Panc1 (cell line): ENCODE results near the gene MEIS2. TPM values are rescaled to one million over a fixed set of nuclear protein-coding genes. Genes with fewer than 3 reads are reported as not detected.

Experiments used
- ATAC-seq: fragments of 200-7000 bp; cut with Tn5 transposase; 2 replicates; pipeline ENCODE4 v1.9.1; 2020; ENCODE audit warnings: mild to moderate bottlenecking, moderate library complexity
- BruUV-seq: library from RNA; stranded (reverse); fragments of 400-500 nt; replicated peaks from 2 replicates; lab custom pipeline; 2021; lab: Mats Ljungman, UMichigan
- CTCF ChIA-PET: fragments of 300-600 bp; sonication (Branson Sonifier 250); formaldehyde crosslinking; loops from one replicate; lab custom pipeline; 2022; ENCODE audit warnings: antibody characterized with exemption; lab: Charles Lee
- POLR2A ChIA-PET: fragments of 300-600 bp; sonication (Branson Sonifier 250); formaldehyde crosslinking; loops from one replicate; lab custom pipeline; 2022; ENCODE audit warnings: antibody characterized with exemption; lab: Charles Lee
- DNase-seq: peaks from one replicate; pipeline ENCODE4 v3.0.0-alpha.2; 2010; ENCODE audit warnings: low read depth, low spot score
- H3K27ac ChIP-seq: 2 replicates; pipeline ENCODE4 v1.5.1; 2011; ENCODE audit warnings: mild to moderate bottlenecking, low read length, inconsistent platforms
- H3K27me3 ChIP-seq: fragments of 200-500 bp; sonication (Bioruptor generic); 2 replicates; pipeline ENCODE4 v1.6.0; 2014; ENCODE audit warnings: low read length, inconsistent platforms; ENCODE audit not compliant: control insufficient read depth, insufficient read depth
- H3K36me3 ChIP-seq: fragments of 200-500 bp; sonication (Bioruptor generic); 2 replicates; pipeline ENCODE4 v1.5.1; 2014; ENCODE audit warnings: inconsistent platforms, mild to moderate bottlenecking, low read length, moderate library complexity; ENCODE audit not compliant: control insufficient read depth, insufficient read depth
- H3K4me1 ChIP-seq: 2 replicates; pipeline ENCODE4 v1.5.1; 2011; ENCODE audit warnings: inconsistent platforms, mild to moderate bottlenecking, low read length, moderate library complexity; ENCODE audit not compliant: control insufficient read depth, insufficient read depth
- H3K4me3 ChIP-seq, 2 experiments: 2 replicates each; pipeline ENCODE4 v1.5.1; 2011 to 2012; ENCODE audit warnings: low read depth in 2 of 2, low read length in 2 of 2, mild to moderate bottlenecking in 2 of 2, inconsistent platforms in 1 of 2, moderate library complexity in 1 of 2
- H3K9me3 ChIP-seq: fragments of 200-500 bp; sonication (Bioruptor generic); 2 replicates; pipeline ENCODE4 v1.5.1; 2014; ENCODE audit warnings: low read depth, mild to moderate bottlenecking, inconsistent platforms, low read length, moderate library complexity; ENCODE audit not compliant: control insufficient read depth, insufficient read depth
- POLR2AphosphoS5 ChIP-seq: IDR thresholded peaks from 2 replicates; pipeline ENCODE4 v1.6.1; 2012; ENCODE audit warnings: mild to moderate bottlenecking, low read depth, low read length, moderate library complexity
- SIN3A ChIP-seq: IDR thresholded peaks from 2 replicates; pipeline ENCODE4 v1.6.1; 2012; ENCODE audit warnings: low read depth, mild to moderate bottlenecking, low read length, moderate library complexity, borderline replicate concordance; ENCODE audit not compliant: insufficient read depth
- TCF7L2 ChIP-seq: IDR thresholded peaks from 2 replicates; pipeline ENCODE4 v1.6.1; 2011; ENCODE audit warnings: mild to moderate bottlenecking, low read depth, low read length, inconsistent platforms
- in situ Hi-C: cut with HindIII; loops from 2 replicates; pipeline ENCODE4 v1.10.0; 2016; ENCODE audit warnings: low sequenced_read_pairs, low pct_unique_long_range_greater_than_20kb
- intact Hi-C: fragments of 100-400 bp; cut with micrococcal nuclease; formaldehyde crosslinking; loops from one replicate; pipeline ENCODE4 v1.10.0; 2022; ENCODE audit not compliant: unreplicated experiment
- total RNA-seq: library from RNA; stranded (reverse); gene quantifications from one replicate; pipeline ENCODE4 v1.2.1, GENCODE V29; 2021; ENCODE audit not compliant: unreplicated experiment
- TF ChIP-seq, protein P1 (sequence below), 2 experiments: IDR thresholded peaks; 2 replicates each; pipeline ENCODE4 v1.6.1; 2011 to 2012; ENCODE audit warnings: low read depth in 2 of 2, control low read depth in 1 of 2, low read length in 1 of 2, mild to moderate bottlenecking in 1 of 2, moderate library complexity in 1 of 2; ENCODE audit not compliant: insufficient read depth in 1 of 2
- TF ChIP-seq, protein P2 (sequence below): fragments of 450-650 bp; IDR thresholded peaks from 2 replicates; pipeline ENCODE4 v1.5.1; 2017; ENCODE audit warnings: mild to moderate bottlenecking

Gene MEIS2
- total RNA-seq, 1 experiment from 2014 or later = 9.3 TPM

DNA sequence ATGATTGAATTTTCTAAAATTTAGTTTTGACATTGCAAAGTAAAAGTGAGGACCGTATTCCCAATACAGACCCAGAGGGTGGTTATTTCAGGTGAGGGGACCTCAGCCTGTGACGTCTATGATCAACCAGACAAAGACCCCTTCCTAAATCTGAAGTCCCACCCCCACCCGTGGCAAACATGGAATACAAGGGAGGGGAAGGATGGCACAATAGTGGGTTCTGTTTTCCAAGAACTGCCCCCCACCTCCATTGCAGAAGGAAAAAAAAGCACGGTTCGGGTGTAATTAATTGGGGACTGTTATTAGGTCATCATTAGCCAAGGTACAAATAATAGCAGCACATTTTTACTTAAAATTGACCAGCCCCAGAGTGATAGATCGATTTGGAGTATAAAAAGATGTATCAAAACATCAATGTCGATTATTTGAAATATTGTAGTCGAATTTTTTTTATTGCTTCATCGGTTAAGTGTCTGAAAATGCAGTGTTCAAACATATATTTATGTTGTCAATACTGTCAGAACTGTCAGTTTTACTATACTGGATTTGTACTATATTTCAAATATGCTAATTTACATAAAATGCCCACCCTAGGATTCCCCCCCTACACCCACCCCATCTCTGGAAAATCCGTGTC is 7.5 kb upstream of the MEIS2 start:
- intact Hi-C loops (no loop called here), in situ Hi-C loops (loop anchor here (25.0 kb wide), 1 partner anchor 196 kb away; no protein-coding TSS in a partner anchor)
- no TSS peak for BruUV-seq
- Histone ChIP-seq H3K4me3 (no peak overlapping the region; a peak in 1 of 4 replicates), H3K27me3 (peaks cover 27% of the 10 kb centered on the region), H3K9me3 (no peaks in the 10 kb centered on the region), H3K36me3 (no peaks in the 10 kb centered on the region), H3K4me1 (peaks cover 20% of the 10 kb centered on the region), H3K27ac (no peak overlapping the region)
- ATAC-seq (no peak), DNase-seq (no peak)
- TF ChIP-seq, protein P1, sequence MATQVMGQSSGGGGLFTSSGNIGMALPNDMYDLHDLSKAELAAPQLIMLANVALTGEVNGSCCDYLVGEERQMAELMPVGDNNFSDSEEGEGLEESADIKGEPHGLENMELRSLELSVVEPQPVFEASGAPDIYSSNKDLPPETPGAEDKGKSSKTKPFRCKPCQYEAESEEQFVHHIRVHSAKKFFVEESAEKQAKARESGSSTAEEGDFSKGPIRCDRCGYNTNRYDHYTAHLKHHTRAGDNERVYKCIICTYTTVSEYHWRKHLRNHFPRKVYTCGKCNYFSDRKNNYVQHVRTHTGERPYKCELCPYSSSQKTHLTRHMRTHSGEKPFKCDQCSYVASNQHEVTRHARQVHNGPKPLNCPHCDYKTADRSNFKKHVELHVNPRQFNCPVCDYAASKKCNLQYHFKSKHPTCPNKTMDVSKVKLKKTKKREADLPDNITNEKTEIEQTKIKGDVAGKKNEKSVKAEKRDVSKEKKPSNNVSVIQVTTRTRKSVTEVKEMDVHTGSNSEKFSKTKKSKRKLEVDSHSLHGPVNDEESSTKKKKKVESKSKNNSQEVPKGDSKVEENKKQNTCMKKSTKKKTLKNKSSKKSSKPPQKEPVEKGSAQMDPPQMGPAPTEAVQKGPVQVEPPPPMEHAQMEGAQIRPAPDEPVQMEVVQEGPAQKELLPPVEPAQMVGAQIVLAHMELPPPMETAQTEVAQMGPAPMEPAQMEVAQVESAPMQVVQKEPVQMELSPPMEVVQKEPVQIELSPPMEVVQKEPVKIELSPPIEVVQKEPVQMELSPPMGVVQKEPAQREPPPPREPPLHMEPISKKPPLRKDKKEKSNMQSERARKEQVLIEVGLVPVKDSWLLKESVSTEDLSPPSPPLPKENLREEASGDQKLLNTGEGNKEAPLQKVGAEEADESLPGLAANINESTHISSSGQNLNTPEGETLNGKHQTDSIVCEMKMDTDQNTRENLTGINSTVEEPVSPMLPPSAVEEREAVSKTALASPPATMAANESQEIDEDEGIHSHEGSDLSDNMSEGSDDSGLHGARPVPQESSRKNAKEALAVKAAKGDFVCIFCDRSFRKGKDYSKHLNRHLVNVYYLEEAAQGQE (IDR thresholded peaks at IDR 0.05; ENCODE audit: insufficient read depth in 1 of 2, low read depth in 2 of 2, low read length in 1 of 2) = no peak
- no peak for TF ChIP-seq SIN3A
- no peak for TF ChIP-seq POLR2AphosphoS5
- no peak for TF ChIP-seq TCF7L2
- TF ChIP-seq, protein P2, sequence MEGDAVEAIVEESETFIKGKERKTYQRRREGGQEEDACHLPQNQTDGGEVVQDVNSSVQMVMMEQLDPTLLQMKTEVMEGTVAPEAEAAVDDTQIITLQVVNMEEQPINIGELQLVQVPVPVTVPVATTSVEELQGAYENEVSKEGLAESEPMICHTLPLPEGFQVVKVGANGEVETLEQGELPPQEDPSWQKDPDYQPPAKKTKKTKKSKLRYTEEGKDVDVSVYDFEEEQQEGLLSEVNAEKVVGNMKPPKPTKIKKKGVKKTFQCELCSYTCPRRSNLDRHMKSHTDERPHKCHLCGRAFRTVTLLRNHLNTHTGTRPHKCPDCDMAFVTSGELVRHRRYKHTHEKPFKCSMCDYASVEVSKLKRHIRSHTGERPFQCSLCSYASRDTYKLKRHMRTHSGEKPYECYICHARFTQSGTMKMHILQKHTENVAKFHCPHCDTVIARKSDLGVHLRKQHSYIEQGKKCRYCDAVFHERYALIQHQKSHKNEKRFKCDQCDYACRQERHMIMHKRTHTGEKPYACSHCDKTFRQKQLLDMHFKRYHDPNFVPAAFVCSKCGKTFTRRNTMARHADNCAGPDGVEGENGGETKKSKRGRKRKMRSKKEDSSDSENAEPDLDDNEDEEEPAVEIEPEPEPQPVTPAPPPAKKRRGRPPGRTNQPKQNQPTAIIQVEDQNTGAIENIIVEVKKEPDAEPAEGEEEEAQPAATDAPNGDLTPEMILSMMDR = no peak
- ChIA-PET CTCF (no interaction called here), POLR2A (no interaction called here)

DNA sequence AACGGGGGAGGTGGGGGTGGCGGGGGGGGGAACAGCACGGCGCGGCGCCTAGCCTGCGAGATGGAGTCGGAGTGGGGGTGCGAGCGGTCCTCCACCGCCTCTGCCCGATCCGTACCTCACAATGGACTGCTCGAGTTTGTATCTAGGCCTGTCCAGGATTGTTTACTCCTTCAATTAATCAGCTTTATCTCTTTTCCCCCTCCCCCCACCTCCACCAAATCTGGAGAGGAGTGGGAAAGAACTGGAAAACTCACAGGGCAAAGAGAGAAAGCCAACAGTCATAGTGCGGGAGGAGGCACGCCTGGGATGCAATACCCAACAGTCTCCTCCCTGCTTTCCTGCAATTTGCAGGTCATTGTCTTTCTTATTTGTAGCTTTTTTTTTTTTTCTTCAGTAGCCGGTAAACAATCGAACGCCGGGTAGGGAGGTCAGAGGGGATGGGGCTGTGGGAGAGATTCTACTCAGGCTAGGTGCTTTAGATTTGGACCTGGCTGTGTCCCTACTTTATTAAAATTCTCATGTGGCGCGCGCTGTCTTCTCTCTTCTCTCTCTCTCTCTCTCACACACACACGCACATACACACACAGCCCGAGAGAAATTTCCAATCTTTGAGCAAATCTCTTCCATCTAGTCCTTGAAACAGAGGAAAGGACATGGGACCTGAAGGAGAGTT is 6.9 kb upstream of the MEIS2 start:
- no peaks in the 10 kb centered on the region for H3K36me3 ChIP-seq
- no peak overlapping the region; a peak in 1 of 4 replicates for H3K4me3 ChIP-seq
- CTCF ChIA-PET = interaction anchor here (0.6 kb wide), 1 partner anchor 399 kb away, joined by 3 read pairs; no protein-coding TSS in a partner anchor
- TF ChIP-seq POLR2AphosphoS5 (no peak), TCF7L2 (no peak)
- TF ChIP-seq, protein P1 (IDR thresholded peaks at IDR 0.05; ENCODE audit: insufficient read depth in 1 of 2, low read depth in 2 of 2, low read length in 1 of 2) = no peak
- peaks cover 23% of the 10 kb centered on the region for H3K27me3 ChIP-seq
- H3K4me1 ChIP-seq = peaks cover 20% of the 10 kb centered on the region
- in situ Hi-C loops (loop anchor here (25.0 kb wide), 1 partner anchor 195 kb away; no protein-coding TSS in a partner anchor), intact Hi-C loops (no loop called here)
- no peak for DNase-seq
- POLR2A ChIA-PET = no interaction called here
- H3K27ac ChIP-seq = no peak overlapping the region
- H3K9me3 ChIP-seq = no peaks in the 10 kb centered on the region
- no peak for ATAC-seq
- no TSS peak for BruUV-seq
